Prostate gland (tissue), 2 donors: Measurements from ENCODE around the gene FHL5.

Source experiments
- POLR2A ChIP-seq: fragments of 450-650 bp; IDR thresholded peaks from one replicate; pipeline ENCODE4 v1.6.1; 2016; ENCODE audit warnings: antibody characterized with exemption, mild to moderate bottlenecking
- TF ChIP-seq, protein P1 (sequence below), 4 experiments: fragments of 200-600 bp in 2 of 4; fragments of 450-650 bp in 2 of 4; sonication (generic) in 2 of 4; IDR thresholded peaks; 1 replicate in 3 of 4; 2 replicates in 1 of 4; pipeline ENCODE4 v1.5.1; 2016 to 2019; ENCODE audit warnings: antibody characterized with exemption in 4 of 4, mild to moderate bottlenecking in 2 of 4, moderate library complexity in 2 of 4

DNA sequence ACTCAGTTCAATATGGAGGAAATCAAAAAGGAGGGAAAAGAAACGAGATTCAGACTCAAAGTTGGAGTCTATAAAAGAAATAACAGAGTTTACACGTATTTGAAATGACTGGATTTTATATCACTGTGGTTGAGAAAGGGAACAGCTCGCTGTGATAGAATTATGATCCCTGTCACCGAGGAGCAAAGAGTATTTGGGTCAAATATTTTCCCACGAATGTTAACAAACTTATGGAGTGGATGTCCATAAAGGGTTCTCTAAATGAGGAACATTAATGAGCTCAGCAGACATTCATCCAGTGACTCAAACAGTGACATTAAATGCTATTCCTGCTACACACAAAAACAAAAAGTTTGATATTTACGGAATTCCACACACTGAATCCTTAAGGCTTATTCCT, 57.9 kb downstream of the FHL5 start:
- TF ChIP-seq, protein P1, sequence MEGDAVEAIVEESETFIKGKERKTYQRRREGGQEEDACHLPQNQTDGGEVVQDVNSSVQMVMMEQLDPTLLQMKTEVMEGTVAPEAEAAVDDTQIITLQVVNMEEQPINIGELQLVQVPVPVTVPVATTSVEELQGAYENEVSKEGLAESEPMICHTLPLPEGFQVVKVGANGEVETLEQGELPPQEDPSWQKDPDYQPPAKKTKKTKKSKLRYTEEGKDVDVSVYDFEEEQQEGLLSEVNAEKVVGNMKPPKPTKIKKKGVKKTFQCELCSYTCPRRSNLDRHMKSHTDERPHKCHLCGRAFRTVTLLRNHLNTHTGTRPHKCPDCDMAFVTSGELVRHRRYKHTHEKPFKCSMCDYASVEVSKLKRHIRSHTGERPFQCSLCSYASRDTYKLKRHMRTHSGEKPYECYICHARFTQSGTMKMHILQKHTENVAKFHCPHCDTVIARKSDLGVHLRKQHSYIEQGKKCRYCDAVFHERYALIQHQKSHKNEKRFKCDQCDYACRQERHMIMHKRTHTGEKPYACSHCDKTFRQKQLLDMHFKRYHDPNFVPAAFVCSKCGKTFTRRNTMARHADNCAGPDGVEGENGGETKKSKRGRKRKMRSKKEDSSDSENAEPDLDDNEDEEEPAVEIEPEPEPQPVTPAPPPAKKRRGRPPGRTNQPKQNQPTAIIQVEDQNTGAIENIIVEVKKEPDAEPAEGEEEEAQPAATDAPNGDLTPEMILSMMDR (IDR thresholded peaks at IDR 0.05): no peak
- TF ChIP-seq POLR2A: no peak
